PC-9 (cell line): ENCODE measurements around the gene MTUS2.

ENCODE experiments used
- CTCF ChIP-seq: fragments of 200-600 bp; sonication (generic); conservative IDR thresholded peaks from 2 replicates; pipeline ENCODE4 v1.6.1; 2017; ENCODE audit warnings: mixed run types, antibody characterized with exemption, mild to moderate bottlenecking, moderate library complexity
- EZH2 ChIP-seq: fragments of 200-600 bp; sonication (generic); IDR thresholded peaks from 2 replicates; pipeline ENCODE4 v1.8.0; 2017; ENCODE audit warnings: antibody characterized with exemption, low read depth

DNA sequence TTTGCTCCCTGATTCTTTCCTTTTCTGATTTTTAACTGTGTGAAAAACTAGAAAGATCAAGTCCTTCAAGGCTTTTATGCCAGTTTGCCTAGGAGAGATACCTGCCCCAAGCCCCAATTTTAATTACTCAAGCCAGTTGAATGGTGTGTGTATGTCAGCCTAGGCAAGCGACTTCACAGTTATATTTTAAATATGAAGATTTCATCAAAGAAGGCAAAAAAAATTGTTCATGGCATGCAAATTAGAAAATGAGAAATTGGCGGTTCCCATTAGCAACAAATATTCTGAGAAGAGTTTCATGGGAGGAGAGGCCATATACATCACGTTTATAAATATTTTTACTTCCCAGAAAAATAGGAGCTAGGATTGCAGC, 607.8 kb downstream of the MTUS2 start:
- TF ChIP-seq CTCF (no peak), EZH2 (no peak)
